D341Med (cell line): ENCODE data around the gene AGPAT4.

Experiments
- DNase-seq: peaks from one replicate; pipeline ENCODE4 v3.0.0; 2012; ENCODE audit warnings: low spot score

The AGPAT4 gene

GRCh38 chr6:161166176-161166575, 107.7 kb downstream of the AGPAT4 start:
- DNase-seq = no peak

GRCh38 chr6:161164182-161164625, 109.7 kb downstream of the AGPAT4 start:
- DNase-seq = no peak

- DNase-seq = no peak
Observed at GRCh38 chr6:161163466-161164181, 110.2 kb downstream of the AGPAT4 start.

- DNase-seq = no peak
Observed at GRCh38 chr6:161162722-161163121, 111.1 kb downstream of the AGPAT4 start.

GRCh38 chr6:161161889-161162624, 111.8 kb downstream of the AGPAT4 start:
- no peak for DNase-seq

GRCh38 chr6:161161121-161161520, 112.7 kb downstream of the AGPAT4 start:
- no peak for DNase-seq

GRCh38 chr6:161154796-161155335, 119.0 kb downstream of the AGPAT4 start:
- DNase-seq = no peak

GRCh38 chr6:161153725-161154124, 120.1 kb downstream of the AGPAT4 start:
- DNase-seq = no peak

GRCh38 chr6:161152907-161153662, 120.8 kb downstream of the AGPAT4 start:
- no peak for DNase-seq

GRCh38 chr6:161152527-161152862, 121.4 kb downstream of the AGPAT4 start:
- DNase-seq = no peak

- no peak for DNase-seq
Observed at GRCh38 chr6:161151660-161152526, 122.0 kb downstream of the AGPAT4 start.

GRCh38 chr6:161151059-161151645, 122.7 kb downstream of the AGPAT4 start:
- DNase-seq = no peak

- DNase-seq = no peak
Observed at GRCh38 chr6:161150566-161150965, 123.3 kb downstream of the AGPAT4 start.

GRCh38 chr6:161150136-161150535, 123.7 kb downstream of the AGPAT4 start:
- no peak for DNase-seq

- no peak for DNase-seq
Observed at GRCh38 chr6:161143663-161144430, 130.0 kb downstream of the AGPAT4 start.

GRCh38 chr6:161142957-161143296, 130.9 kb downstream of the AGPAT4 start:
- no peak for DNase-seq

GRCh38 chr6:161141173-161141572, 132.7 kb downstream of the AGPAT4 start:
- no peak for DNase-seq

- DNase-seq = no peak
Observed at GRCh38 chr6:161140554-161140875, 133.3 kb downstream of the AGPAT4 start.

- DNase-seq = no peak
Observed at GRCh38 chr6:161139766-161140553, 133.9 kb downstream of the AGPAT4 start.

- DNase-seq = no peak
Observed at GRCh38 chr6:161139304-161139765, 134.5 kb downstream of the AGPAT4 start.
